Measurements from ENCODE around the gene RSPH1. TPM values are rescaled to one million over a fixed set of nuclear protein-coding genes. Genes with fewer than 3 reads are reported as not detected.
A peak's percentile ranks its signal among the peaks of the same experiment; 100 is the strongest.

Gene RSPH1
- total RNA-seq, 1 donor from 2014 or later, result not detected

GRCh38 chr21:42431196-42431595 lies 64.8 kb downstream of the RSPH1 start:
- DNase-seq (ENCODE audit: low read depth in 2 of 2), result no peak

- DNase-seq (ENCODE audit: low read depth in 2 of 2), result no peak
Measured at GRCh38 chr21:42430521-42430920, 65.5 kb downstream of the RSPH1 start.

DNA sequence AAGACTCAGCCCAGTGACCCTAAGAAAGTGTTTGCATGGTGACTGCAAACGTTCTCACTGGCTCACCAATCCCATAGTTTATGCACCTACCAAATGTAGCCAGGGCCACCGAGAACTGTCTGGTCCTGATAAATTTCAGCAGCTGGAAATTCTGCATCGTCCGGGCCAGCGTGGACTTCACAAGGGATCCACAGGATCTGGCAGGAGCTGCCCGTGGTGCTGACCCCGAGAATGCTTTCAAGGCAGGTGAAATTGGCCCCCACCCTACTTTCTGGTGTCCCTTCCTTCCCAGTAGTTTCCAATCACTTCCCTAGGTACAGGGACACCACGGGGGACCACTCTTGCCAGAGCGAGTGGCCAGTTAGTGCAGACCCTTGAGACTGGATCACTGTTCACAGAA lies 66.2 kb downstream of the RSPH1 start:
- peak in 1 of 2 donors; percentile 31 for DNase-seq (ENCODE audit: low read depth in 2 of 2)

DNA sequence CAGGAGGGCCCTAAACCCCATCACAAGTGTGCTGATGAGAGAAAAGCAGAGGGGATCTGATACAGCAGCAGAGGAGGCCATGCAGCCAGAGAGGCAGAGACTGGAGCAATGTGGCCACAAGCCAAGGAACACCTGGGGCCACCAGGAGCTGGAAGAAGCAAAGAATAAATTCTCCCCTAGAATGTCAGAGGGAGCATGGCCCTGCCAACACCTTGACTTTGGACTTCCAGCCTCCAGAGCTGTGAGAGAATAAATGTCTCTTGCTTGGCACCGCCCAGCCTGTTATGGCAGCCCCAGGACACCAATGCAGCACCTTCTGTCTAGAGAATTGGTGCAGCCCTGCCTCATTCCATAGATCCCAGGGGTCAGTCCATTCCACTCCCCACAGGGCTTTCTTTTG lies 67.0 kb downstream of the RSPH1 start:
- DNase-seq (ENCODE audit: low read depth in 2 of 2), result no peak

DNA sequence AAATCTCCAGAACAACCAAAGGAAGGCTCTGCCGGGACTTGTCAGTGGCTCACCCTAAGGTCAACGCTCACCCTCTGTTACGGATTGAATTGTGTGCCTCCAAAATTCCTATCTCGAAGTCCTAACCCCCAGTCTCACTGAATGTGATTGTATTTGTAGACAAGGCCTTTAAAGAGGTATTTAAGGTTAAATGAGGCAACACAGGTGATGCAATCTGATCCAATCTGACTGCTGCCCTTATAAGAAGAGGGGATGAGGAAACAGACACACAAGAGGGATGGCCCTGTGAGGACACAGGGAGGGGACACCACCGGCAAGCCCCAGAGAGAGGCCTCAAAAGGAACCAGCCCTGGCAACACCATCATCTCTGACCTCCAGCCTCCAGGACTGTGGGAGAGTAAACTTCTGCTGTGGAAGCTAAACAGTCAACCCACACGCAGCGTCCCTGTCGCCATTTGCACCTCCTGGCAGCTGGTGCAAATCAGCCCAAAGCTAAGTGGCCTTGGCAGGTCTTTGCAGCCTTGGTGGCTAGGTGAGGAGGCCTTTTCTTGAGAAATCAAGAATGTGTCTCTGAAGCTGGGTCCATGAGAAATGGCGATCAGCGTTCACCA lies 68.1 kb downstream of the RSPH1 start:
- no peak for DNase-seq (ENCODE audit: low read depth in 2 of 2)

- no peak for DNase-seq (ENCODE audit: low read depth in 2 of 2)
Measured at GRCh38 chr21:42426876-42427480, 69.0 kb downstream of the RSPH1 start.

GRCh38 chr21:42426424-42426823 lies 69.6 kb downstream of the RSPH1 start:
- DNase-seq (ENCODE audit: low read depth in 2 of 2), result no peak

DNA sequence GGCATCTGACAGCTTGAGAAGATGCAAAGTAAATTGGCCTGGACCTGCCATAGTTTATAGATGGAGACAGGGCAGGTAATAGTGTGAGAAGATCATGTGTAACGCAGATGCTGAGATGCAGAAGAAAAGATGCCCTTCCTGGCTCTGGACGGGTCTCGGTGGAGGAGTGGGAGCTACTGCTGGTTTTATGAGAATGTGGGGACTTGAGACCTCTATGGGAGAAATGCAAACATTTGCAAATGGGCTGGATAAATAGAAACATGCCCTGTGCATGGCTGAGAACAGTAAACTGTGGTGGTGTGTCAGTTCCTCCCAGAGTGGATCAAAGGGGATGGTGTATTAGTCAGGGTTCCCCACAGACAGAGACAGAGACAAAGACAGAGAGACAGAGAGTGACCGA lies 70.4 kb downstream of the RSPH1 start:
- DNase-seq (ENCODE audit: low read depth in 2 of 2), result no peak

GRCh38 chr21:42424914-42425541 lies 71.0 kb downstream of the RSPH1 start:
- peak; percentile 34 to 35 for DNase-seq (ENCODE audit: low read depth in 2 of 2)

- DNase-seq (ENCODE audit: low read depth in 2 of 2), result no peak
Measured at GRCh38 chr21:42423685-42424084, 72.3 kb downstream of the RSPH1 start.

DNA sequence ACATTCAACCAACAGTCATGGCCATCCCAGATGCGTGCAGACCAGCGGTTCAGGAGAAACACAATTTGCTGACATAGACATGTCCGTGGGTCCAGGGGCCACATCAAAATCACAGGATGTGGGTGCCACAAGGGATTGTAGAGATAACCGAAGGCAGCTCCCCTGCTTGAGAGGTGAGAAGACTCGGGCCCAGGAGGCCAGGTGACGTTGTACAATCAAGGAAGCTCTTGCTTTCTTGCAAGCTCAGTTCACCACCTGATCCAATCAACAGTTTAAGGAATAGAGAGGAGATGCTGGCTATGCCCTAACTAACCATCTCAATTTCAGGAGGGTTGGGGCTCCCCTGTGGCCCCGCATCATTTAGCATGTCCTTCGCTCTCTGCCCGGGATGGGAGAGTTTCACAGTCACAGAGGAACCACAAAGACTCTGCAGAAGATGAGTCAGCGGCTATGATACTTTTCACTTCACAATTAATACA lies 72.8 kb downstream of the RSPH1 start:
- no peak for DNase-seq (ENCODE audit: low read depth in 2 of 2)

Other genes with a start within 250 kb of the RSPH1 start
- gene TFF3, start 180.8 kb downstream of the RSPH1 start, total RNA-seq, result 138 and 1,055 TPM in 2 replicates
- gene TFF2, start 145.2 kb downstream of the RSPH1 start, total RNA-seq, result not detected in 2 replicates
- gene TFF1, start 129.7 kb downstream of the RSPH1 start, total RNA-seq, result not detected in 2 replicates
- not detected in 2 replicates for gene TMPRSS3, start 100.2 kb downstream of the RSPH1 start, total RNA-seq
- gene UBASH3A, start 92.3 kb downstream of the RSPH1 start, total RNA-seq, result not detected in 2 replicates
- gene SLC37A1, start 17.6 kb upstream of the RSPH1 start, total RNA-seq, result 8.3 and 13.3 TPM in 2 replicates
- gene PDE9A, start 157.4 kb upstream of the RSPH1 start, total RNA-seq, result 1.3 and 4.0 TPM in 2 replicates